ENCODE results near the gene SNX7.

DNA sequence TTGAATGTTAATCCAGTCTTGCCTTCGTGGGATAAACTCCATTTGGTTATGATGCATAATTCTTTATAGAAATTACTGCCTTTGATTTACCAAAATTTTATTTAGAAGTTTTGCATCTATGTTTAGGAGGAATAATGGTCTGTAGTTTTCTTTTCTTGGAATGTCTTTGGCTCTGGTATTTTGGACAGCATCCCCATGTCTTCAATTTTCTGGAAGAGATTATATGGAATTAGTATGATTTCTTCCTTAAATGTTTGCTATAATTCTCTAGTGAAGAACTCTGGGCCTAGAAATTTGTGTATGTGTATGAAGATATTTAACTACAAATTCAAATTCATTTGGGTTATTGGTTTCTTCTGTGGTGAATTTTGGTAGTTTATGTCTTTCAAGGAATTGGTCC lies 92.7 kb downstream of the SNX7 start:
- TF ChIP-seq SRF (IDR thresholded peaks at IDR 0.05; ENCODE audit: low read depth) (no peak), MAX (IDR thresholded peaks at IDR 0.05) (no peak), EZH2 (IDR thresholded peaks at IDR 0.05) (no peak), SP1 (IDR thresholded peaks at IDR 0.05; ENCODE audit: low read depth) (no peak), POLR2AphosphoS5 (IDR thresholded peaks at IDR 0.05; ENCODE audit: low read depth, low read length) (no peak), FOSL1 (IDR thresholded peaks at IDR 0.05; ENCODE audit: low read depth) (no peak), POLR2A (IDR thresholded peaks at IDR 0.05; ENCODE audit: borderline replicate concordance, extremely low read depth, insufficient read depth, insufficient read length) (no peak), EGR1 (IDR thresholded peaks at IDR 0.05; ENCODE audit: low read depth) (no peak)
- TF ChIP-seq, protein P1, sequence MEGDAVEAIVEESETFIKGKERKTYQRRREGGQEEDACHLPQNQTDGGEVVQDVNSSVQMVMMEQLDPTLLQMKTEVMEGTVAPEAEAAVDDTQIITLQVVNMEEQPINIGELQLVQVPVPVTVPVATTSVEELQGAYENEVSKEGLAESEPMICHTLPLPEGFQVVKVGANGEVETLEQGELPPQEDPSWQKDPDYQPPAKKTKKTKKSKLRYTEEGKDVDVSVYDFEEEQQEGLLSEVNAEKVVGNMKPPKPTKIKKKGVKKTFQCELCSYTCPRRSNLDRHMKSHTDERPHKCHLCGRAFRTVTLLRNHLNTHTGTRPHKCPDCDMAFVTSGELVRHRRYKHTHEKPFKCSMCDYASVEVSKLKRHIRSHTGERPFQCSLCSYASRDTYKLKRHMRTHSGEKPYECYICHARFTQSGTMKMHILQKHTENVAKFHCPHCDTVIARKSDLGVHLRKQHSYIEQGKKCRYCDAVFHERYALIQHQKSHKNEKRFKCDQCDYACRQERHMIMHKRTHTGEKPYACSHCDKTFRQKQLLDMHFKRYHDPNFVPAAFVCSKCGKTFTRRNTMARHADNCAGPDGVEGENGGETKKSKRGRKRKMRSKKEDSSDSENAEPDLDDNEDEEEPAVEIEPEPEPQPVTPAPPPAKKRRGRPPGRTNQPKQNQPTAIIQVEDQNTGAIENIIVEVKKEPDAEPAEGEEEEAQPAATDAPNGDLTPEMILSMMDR (IDR thresholded peaks at IDR 0.05 in 2 of 3, conservative IDR thresholded peaks at IDR 0.05 in 1 of 3; ENCODE audit: borderline replicate concordance in 1 of 3, insufficient read depth in 1 of 3, low read depth in 2 of 3, low read length in 2 of 3): no peak

Measured in HCT116 (cell line).